ENCODE results near the gene TMEM106B. TPM values are rescaled to one million over a fixed set of nuclear protein-coding genes. Genes with fewer than 3 reads are reported as not detected.

Gene TMEM106B
- total and polyA plus RNA-seq, 2 experiments from 2014 or later = 37.5 to 133 TPM

GRCh38 chr7:12237007-12237406 is 25.9 kb downstream of the TMEM106B start:
- Histone ChIP-seq H2AFZ (no peak overlapping the region), H3K9me2 (replicated peaks; ENCODE audit: insufficient read depth) (no peaks in the 10 kb centered on the region), H3K4me1 (ENCODE audit: insufficient read depth) (no peaks in the 10 kb centered on the region), H3K27ac (no peak overlapping the region), H3K4me3 (no peak overlapping the region), H3K9me3 (ENCODE audit: low read depth) (no peaks in the 10 kb centered on the region), H3K4me2 (no peak overlapping the region), H4K20me1 (ENCODE audit: insufficient read depth, poor library complexity, severe bottlenecking) (no peaks in the 10 kb centered on the region), H3K36me3 (replicated peaks; ENCODE audit: insufficient read depth, low read depth) (no peaks in the 10 kb centered on the region), H3K79me2 (no peaks in the 10 kb centered on the region), H3K27me3 (no peaks in the 10 kb centered on the region)
- 96% methylated on average over 1 of the region's 1 CpG for WGBS (ENCODE audit: low lambda C conversion rate, missing lambda C conversion rate)
- TF ChIP-seq, protein P1, sequence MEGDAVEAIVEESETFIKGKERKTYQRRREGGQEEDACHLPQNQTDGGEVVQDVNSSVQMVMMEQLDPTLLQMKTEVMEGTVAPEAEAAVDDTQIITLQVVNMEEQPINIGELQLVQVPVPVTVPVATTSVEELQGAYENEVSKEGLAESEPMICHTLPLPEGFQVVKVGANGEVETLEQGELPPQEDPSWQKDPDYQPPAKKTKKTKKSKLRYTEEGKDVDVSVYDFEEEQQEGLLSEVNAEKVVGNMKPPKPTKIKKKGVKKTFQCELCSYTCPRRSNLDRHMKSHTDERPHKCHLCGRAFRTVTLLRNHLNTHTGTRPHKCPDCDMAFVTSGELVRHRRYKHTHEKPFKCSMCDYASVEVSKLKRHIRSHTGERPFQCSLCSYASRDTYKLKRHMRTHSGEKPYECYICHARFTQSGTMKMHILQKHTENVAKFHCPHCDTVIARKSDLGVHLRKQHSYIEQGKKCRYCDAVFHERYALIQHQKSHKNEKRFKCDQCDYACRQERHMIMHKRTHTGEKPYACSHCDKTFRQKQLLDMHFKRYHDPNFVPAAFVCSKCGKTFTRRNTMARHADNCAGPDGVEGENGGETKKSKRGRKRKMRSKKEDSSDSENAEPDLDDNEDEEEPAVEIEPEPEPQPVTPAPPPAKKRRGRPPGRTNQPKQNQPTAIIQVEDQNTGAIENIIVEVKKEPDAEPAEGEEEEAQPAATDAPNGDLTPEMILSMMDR (IDR thresholded peaks at IDR 0.05; ENCODE audit: poor library complexity) = no peak
- no peak for TF ChIP-seq EZH2 (IDR thresholded peaks at IDR 0.05; ENCODE audit: borderline replicate concordance)
- TF ChIP-seq EZH2phosphoT487 (IDR thresholded peaks at IDR 0.05; ENCODE audit: low read depth, severe bottlenecking, unreplicated experiment) = no peak
- no peak for DNase-seq (ENCODE audit: low spot score)

DNA sequence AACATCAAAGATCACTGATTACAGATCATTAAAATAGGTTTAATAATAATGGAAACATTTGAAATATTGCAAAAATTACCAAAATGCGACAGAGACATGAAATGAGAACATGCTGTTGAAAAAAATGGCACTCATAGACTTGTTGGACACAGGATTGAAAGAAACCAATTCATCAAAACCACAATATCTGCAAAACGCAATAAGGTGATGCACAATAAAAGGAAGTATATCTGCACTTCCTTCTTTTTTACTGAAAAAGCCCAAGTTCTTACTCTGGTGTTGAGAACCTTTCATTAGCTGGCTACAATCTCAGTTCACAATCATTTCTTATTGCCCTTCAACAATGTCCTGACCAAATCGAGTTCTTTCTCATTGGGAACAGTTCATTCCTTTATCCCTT is 28.7 kb downstream of the TMEM106B start:
- WGBS (ENCODE audit: low lambda C conversion rate, missing lambda C conversion rate) = 93% methylated on average over 3 of the region's 3 CpGs
- Histone ChIP-seq H3K4me2 (no peak overlapping the region), H2AFZ (no peak overlapping the region), H3K36me3 (replicated peaks; ENCODE audit: insufficient read depth, low read depth) (no peaks in the 10 kb centered on the region), H3K4me1 (ENCODE audit: insufficient read depth) (no peaks in the 10 kb centered on the region), H3K27ac (no peak overlapping the region), H4K20me1 (ENCODE audit: insufficient read depth, poor library complexity, severe bottlenecking) (no peaks in the 10 kb centered on the region), H3K27me3 (no peaks in the 10 kb centered on the region), H3K9me3 (ENCODE audit: low read depth) (no peaks in the 10 kb centered on the region), H3K9me2 (replicated peaks; ENCODE audit: insufficient read depth) (no peaks in the 10 kb centered on the region), H3K4me3 (no peak overlapping the region), H3K79me2 (no peaks in the 10 kb centered on the region)
- DNase-seq (ENCODE audit: low spot score) = no peak
- no peak for TF ChIP-seq EZH2 (IDR thresholded peaks at IDR 0.05; ENCODE audit: borderline replicate concordance)
- TF ChIP-seq, protein P1 (IDR thresholded peaks at IDR 0.05; ENCODE audit: poor library complexity) = no peak
- TF ChIP-seq EZH2phosphoT487 (IDR thresholded peaks at IDR 0.05; ENCODE audit: low read depth, severe bottlenecking, unreplicated experiment) = no peak

DNA sequence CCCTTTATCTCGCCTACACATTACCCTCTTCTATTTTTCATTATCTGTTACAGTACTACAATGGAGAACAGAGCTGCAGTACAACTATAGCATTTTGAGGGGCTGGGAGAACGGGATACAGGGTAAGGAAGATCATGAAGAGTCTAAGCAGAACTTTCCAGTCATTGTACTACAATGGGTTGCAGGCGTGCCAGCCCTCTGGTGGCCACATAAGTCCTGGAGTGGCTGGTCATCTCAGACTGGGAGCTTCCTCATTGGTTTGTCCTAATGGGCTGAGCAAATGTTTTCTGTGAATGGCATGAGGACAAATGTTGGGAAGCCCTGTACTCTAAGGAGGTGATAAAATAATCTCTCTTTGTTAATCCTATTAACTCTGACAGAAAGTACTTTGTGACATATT is 33.0 kb downstream of the TMEM106B start:
- no peaks in the 10 kb centered on the region for H3K27me3 ChIP-seq
- no peak overlapping the region for H3K4me2 ChIP-seq
- peak; percentile 30 for DNase-seq (ENCODE audit: low spot score)
- H4K20me1 ChIP-seq (ENCODE audit: insufficient read depth, poor library complexity, severe bottlenecking) = no peaks in the 10 kb centered on the region
- no peaks in the 10 kb centered on the region for H3K9me3 ChIP-seq (ENCODE audit: low read depth)
- no peaks in the 10 kb centered on the region for H3K9me2 ChIP-seq (replicated peaks; ENCODE audit: insufficient read depth)
- H3K27ac ChIP-seq = no peak overlapping the region
- H3K4me3 ChIP-seq = no peak overlapping the region
- no peaks in the 10 kb centered on the region for H3K36me3 ChIP-seq (replicated peaks; ENCODE audit: insufficient read depth, low read depth)
- no peaks in the 10 kb centered on the region for H3K4me1 ChIP-seq (ENCODE audit: insufficient read depth)
- no peaks in the 10 kb centered on the region for H3K79me2 ChIP-seq
- TF ChIP-seq, protein P1 (IDR thresholded peaks at IDR 0.05; ENCODE audit: poor library complexity) = peak; percentile 25
- no peak for TF ChIP-seq EZH2phosphoT487 (IDR thresholded peaks at IDR 0.05; ENCODE audit: low read depth, severe bottlenecking, unreplicated experiment)
- whole genome bisulfite sequencing (ENCODE audit: low lambda C conversion rate, missing lambda C conversion rate) = 64% methylated on average over 3 of the region's 3 CpGs
- H2AFZ ChIP-seq = no peak overlapping the region

GRCh38 chr7:12244694-12245093 is 33.6 kb downstream of the TMEM106B start:
- Histone ChIP-seq H4K20me1 (ENCODE audit: insufficient read depth, poor library complexity, severe bottlenecking) (no peaks in the 10 kb centered on the region), H3K79me2 (no peaks in the 10 kb centered on the region), H3K9me2 (replicated peaks; ENCODE audit: insufficient read depth) (no peaks in the 10 kb centered on the region), H3K4me1 (ENCODE audit: insufficient read depth) (no peaks in the 10 kb centered on the region), H3K4me3 (no peak overlapping the region), H3K27me3 (no peaks in the 10 kb centered on the region), H3K4me2 (no peak overlapping the region), H3K27ac (no peak overlapping the region), H2AFZ (no peak overlapping the region), H3K36me3 (replicated peaks; ENCODE audit: insufficient read depth, low read depth) (no peaks in the 10 kb centered on the region), H3K9me3 (ENCODE audit: low read depth) (no peaks in the 10 kb centered on the region)
- no peak for DNase-seq (ENCODE audit: low spot score)
- 74% methylated on average over 2 of the region's 2 CpGs for WGBS (ENCODE audit: low lambda C conversion rate, missing lambda C conversion rate)
- TF ChIP-seq, protein P1 (IDR thresholded peaks at IDR 0.05; ENCODE audit: poor library complexity) = no peak
- no peak for TF ChIP-seq EZH2 (IDR thresholded peaks at IDR 0.05; ENCODE audit: borderline replicate concordance)
- no peak for TF ChIP-seq EZH2phosphoT487 (IDR thresholded peaks at IDR 0.05; ENCODE audit: low read depth, severe bottlenecking, unreplicated experiment)

All from hepatocyte (in vitro differentiated cells).